ENCODE data around the gene CCDC51. TPM values are rescaled to one million over a fixed set of nuclear protein-coding genes. Genes with fewer than 3 reads are reported as not detected.

CCDC51 gene
- total and polyA plus RNA-seq, 2 of the 13 experiments (the other 11 are each of a cell fraction or from before 2014, with no cell fraction given) = 18.1 to 29.4 TPM

- 95% methylated on average over 9 of the region's 14 CpGs for WGBS (ENCODE audit: low lambda C conversion rate)
- Histone ChIP-seq H3K4me2 (ENCODE audit: low read depth, low read length) (no peak overlapping the region), H3K9me3 (ENCODE audit: low read length) (no peaks in the 10 kb centered on the region), H3K79me2 (ENCODE audit: insufficient read depth, low read length) (no peaks in the 10 kb centered on the region), H3K4me1 (ENCODE audit: insufficient read depth, low read length) (no peaks in the 10 kb centered on the region), H4K20me1 (ENCODE audit: insufficient read depth, low read length) (peaks cover 21% of the 10 kb centered on the region; the same call in 1 of the 2 replicates), H3K27ac (ENCODE audit: extremely low read length, insufficient read depth, low read length) (no peak overlapping the region), H3K9ac (ENCODE audit: insufficient read depth, low read depth, low read length) (no peak overlapping the region), H3K27me3 (ENCODE audit: control insufficient read depth in 1 of 2, insufficient read depth in 2 of 2, low read length in 2 of 2) (no peaks in the 10 kb centered on the region), H2AFZ (ENCODE audit: low read length) (no peak overlapping the region), H3K4me3 (replicated peaks in 1 of 3; ENCODE audit: insufficient read depth in 1 of 3, low read depth in 2 of 3, low read length in 3 of 3) (no peak overlapping the region), H3K36me3 (replicated peaks in 1 of 2; ENCODE audit: control insufficient read depth in 1 of 2, insufficient read depth in 2 of 2, low read length in 2 of 2) (peaks cover 79 to 99% of the 10 kb centered on the region in 2 experiments)
- CTCF ChIA-PET (ENCODE audit: low intra/inter-chr PET ratio, low total read pairs) = interaction anchor here (2.7 to 4.1 kb wide), 2 partner anchors 18 to 20 kb away, joined by 9 to 25 read pairs; no protein-coding TSS in a partner anchor
- intact Hi-C loops (cut with micrococcal nuclease; ENCODE audit: unreplicated experiment) (no loop called here), in situ Hi-C loops (cut with HindIII; ENCODE audit: extremely low pct_ligation_motif_present, low pct_unique_long_range_greater_than_20kb) (no loop called here)
- TF ChIP-seq POLR2A (IDR thresholded peaks at IDR 0.05; ENCODE audit: insufficient read depth in 1 of 2, low read depth in 2 of 2, low read length in 2 of 2) (0 out of 4 replicates have a peak, but pooled peaks of 1 of the 2 experiments have one; percentile 35), AGO2 (optimal IDR thresholded peaks at IDR 0.05; ENCODE audit: low read depth, low read length) (peak; percentile 79), ZNF136 (CRISPR knock-in tag; IDR thresholded peaks at IDR 0.05; ENCODE audit: low read depth) (no peak), RBFOX2 (IDR thresholded peaks at IDR 0.05; ENCODE audit: low read depth, low read length) (peak; percentile 64), SRSF1 (optimal IDR thresholded peaks at IDR 0.05; ENCODE audit: low read depth, low read length) (no peak), MBD4 (IDR thresholded peaks at IDR 0.05; ENCODE audit: borderline replicate concordance, low read length) (no peak), WIZ (CRISPR knock-in tag; IDR thresholded peaks at IDR 0.05) (no peak), ZNF768 (CRISPR knock-in tag; IDR thresholded peaks at IDR 0.05) (peak; percentile 50; the same call in 1 of the 2 replicates), ZNF441 (CRISPR knock-in tag; IDR thresholded peaks at IDR 0.05; ENCODE audit: borderline replicate concordance) (no peak), TEAD2 (CRISPR knock-in tag; IDR thresholded peaks at IDR 0.05) (no peak), ZNF260 (CRISPR knock-in tag; IDR thresholded peaks at IDR 0.05; ENCODE audit: borderline replicate concordance, low read depth) (no peak)
- TF ChIP-seq, protein P1, sequence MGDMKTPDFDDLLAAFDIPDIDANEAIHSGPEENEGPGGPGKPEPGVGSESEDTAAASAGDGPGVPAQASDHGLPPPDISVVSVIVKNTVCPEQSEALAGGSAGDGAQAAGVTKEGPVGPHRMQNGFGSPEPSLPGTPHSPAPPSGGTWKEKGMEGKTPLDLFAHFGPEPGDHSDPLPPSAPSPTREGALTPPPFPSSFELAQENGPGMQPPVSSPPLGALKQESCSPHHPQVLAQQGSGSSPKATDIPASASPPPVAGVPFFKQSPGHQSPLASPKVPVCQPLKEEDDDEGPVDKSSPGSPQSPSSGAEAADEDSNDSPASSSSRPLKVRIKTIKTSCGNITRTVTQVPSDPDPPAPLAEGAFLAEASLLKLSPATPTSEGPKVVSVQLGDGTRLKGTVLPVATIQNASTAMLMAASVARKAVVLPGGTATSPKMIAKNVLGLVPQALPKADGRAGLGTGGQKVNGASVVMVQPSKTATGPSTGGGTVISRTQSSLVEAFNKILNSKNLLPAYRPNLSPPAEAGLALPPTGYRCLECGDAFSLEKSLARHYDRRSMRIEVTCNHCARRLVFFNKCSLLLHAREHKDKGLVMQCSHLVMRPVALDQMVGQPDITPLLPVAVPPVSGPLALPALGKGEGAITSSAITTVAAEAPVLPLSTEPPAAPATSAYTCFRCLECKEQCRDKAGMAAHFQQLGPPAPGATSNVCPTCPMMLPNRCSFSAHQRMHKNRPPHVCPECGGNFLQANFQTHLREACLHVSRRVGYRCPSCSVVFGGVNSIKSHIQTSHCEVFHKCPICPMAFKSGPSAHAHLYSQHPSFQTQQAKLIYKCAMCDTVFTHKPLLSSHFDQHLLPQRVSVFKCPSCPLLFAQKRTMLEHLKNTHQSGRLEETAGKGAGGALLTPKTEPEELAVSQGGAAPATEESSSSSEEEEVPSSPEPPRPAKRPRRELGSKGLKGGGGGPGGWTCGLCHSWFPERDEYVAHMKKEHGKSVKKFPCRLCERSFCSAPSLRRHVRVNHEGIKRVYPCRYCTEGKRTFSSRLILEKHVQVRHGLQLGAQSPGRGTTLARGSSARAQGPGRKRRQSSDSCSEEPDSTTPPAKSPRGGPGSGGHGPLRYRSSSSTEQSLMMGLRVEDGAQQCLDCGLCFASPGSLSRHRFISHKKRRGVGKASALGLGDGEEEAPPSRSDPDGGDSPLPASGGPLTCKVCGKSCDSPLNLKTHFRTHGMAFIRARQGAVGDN (CRISPR knock-in tag; IDR thresholded peaks at IDR 0.05) = 0 out of 2 replicates have a peak, but pooled peaks have one; percentile 5
- FAIRE-seq (no peak), DNase-seq (ENCODE audit: low spot score) (no peak), ATAC-seq (no peak)
- BruUV-seq (replicated peaks) = no TSS peak
- POLR2A ChIA-PET = interaction anchor here (11.1 kb wide), 1 partner anchor 14 kb away, joined by 130 read pairs; the partner anchor contains the start of gene PLXNB1
Observed at GRCh38 chr3:48416091-48416505, 23.8 kb downstream of the CCDC51 start.

Measured in HepG2 (cell line).